GM12878 (cell line): ENCODE measurements around the gene ZMAT3. TPM values are rescaled to one million over a fixed set of nuclear protein-coding genes. Genes with fewer than 3 reads are reported as not detected.
A peak's percentile ranks its signal among the peaks of the same experiment; 100 is the strongest.

Source experiments
- ATAC-seq: fragments of 200-7000 bp; cut with Tn5 transposase; 3 replicates; pipeline ENCODE4 v1.9.1; 2020; ENCODE audit warnings: mild to moderate bottlenecking, moderate library complexity
- BruUV-seq: library from RNA; stranded (reverse); fragments of 400-500 nt; replicated peaks from 2 replicates; lab custom pipeline; 2021; lab: Mats Ljungman, UMichigan
- CTCF ChIA-PET: fragments of 300-600 bp; sonication (Branson Sonifier 250); formaldehyde crosslinking; extraction: SDS; loops from one replicate; lab custom pipeline; 2021; ENCODE audit warnings: inconsistent platforms; lab: Yijun Ruan, JAX
- POLR2A ChIA-PET: fragments of 350-600 bp; formaldehyde crosslinking; extraction: SDS; loops from one replicate; lab custom pipeline; 2021; ENCODE audit warnings: inconsistent platforms; lab: Charles Lee
- RAD21 ChIA-PET: fragments of 300-600 bp; sonication (Branson Sonifier 250); formaldehyde crosslinking; loops from one replicate; lab custom pipeline; 2023; ENCODE audit warnings: antibody characterized with exemption; ENCODE audit not compliant: unreplicated experiment; lab: Charles Lee
- SMC1A ChIA-PET: fragments of 300-600 bp; sonication (Branson Sonifier 250); formaldehyde crosslinking; loops from one replicate; lab custom pipeline; 2023; ENCODE audit not compliant: unreplicated experiment, uncharacterized antibody; lab: Charles Lee
- DNase-seq: peaks from one replicate; pipeline ENCODE4 v3.0.0-alpha.2; 2011; ENCODE audit warnings: low read depth, low spot score
- FAIRE-seq: peaks from 3 replicates; lab custom pipeline; 2011; peaks lifted over from hg19 to GRCh38; lab: Jason Lieb, UNC
- H2AFZ ChIP-seq: 2 replicates; pipeline ENCODE4 v1.6.0; 2011; ENCODE audit warnings: low read depth, low read length, control low read depth; ENCODE audit not compliant: control insufficient read depth
- H3K27ac ChIP-seq: 2 replicates; pipeline ENCODE4 v1.5.1; 2011; ENCODE audit warnings: control low read depth; ENCODE audit not compliant: control insufficient read depth, insufficient read depth
- H3K27me3 ChIP-seq, 2 experiments: replicated peaks in 1 of 2; 2 replicates each; pipeline versions ENCODE4 v1.6.0 to v1.6.1; 2011; ENCODE audit warnings: low read length in 1 of 2; ENCODE audit not compliant: control insufficient read depth in 2 of 2, insufficient read depth in 2 of 2
- H3K36me3 ChIP-seq, 2 experiments: 2 replicates each; pipeline ENCODE4 v1.5.1; 2011; ENCODE audit warnings: low read length in 1 of 2; ENCODE audit not compliant: control insufficient read depth in 2 of 2, insufficient read depth in 2 of 2
- H3K4me1 ChIP-seq: 2 replicates; pipeline ENCODE4 v1.6.1; 2011; ENCODE audit warnings: mild to moderate bottlenecking, low read length, moderate library complexity, mixed read lengths; ENCODE audit not compliant: control insufficient read depth, insufficient read depth
- H3K4me2 ChIP-seq: 2 replicates; pipeline ENCODE4 v1.6.0; 2011; ENCODE audit warnings: control low read depth; ENCODE audit not compliant: control insufficient read depth, insufficient read depth
- H3K4me3 ChIP-seq: fragments of 200-600 bp; sonication (generic); 2 replicates; pipeline ENCODE4 v1.5.1; 2016
- H3K79me2 ChIP-seq: 2 replicates; pipeline ENCODE4 v1.6.0; 2011; ENCODE audit warnings: low read length; ENCODE audit not compliant: control insufficient read depth, insufficient read depth
- H3K9ac ChIP-seq: 2 replicates; pipeline ENCODE4 v1.8.0; 2011; ENCODE audit warnings: low read length, control low read depth, mixed read lengths; ENCODE audit not compliant: control insufficient read depth, insufficient read depth
- H3K9me3 ChIP-seq: replicated peaks from 3 replicates; pipeline ENCODE4 v1.5.1; 2011; ENCODE audit warnings: mild to moderate bottlenecking, low read length; ENCODE audit not compliant: control insufficient read depth, insufficient read depth
- H4K20me1 ChIP-seq: 2 replicates; pipeline ENCODE4 v1.6.0; 2011; ENCODE audit not compliant: control insufficient read depth, insufficient read depth
- ASH2L ChIP-seq: fragments of 300-600, 200-600 bp; sonication (generic); IDR thresholded peaks from 2 replicates; pipeline ENCODE4 v1.6.1; 2017; ENCODE audit warnings: low read depth, mild to moderate bottlenecking, borderline replicate concordance
- ATF7 ChIP-seq: fragments of 450-650 bp; IDR thresholded peaks from 2 replicates; pipeline ENCODE4 v1.6.1; 2016; ENCODE audit warnings: low read depth, mild to moderate bottlenecking
- CBX5 ChIP-seq: sonication (generic); IDR thresholded peaks from 2 replicates; pipeline ENCODE4 v1.6.1; 2016; ENCODE audit warnings: low read depth, moderate library complexity, mild to moderate bottlenecking, inconsistent platforms
- CEBPB ChIP-seq, 2 experiments: fragments of 150-350 bp in 1 of 2; IDR thresholded peaks; 2 replicates each; pipeline ENCODE4 v1.6.1; 2012 to 2014; ENCODE audit warnings: low read depth in 2 of 2, low read length in 2 of 2, borderline replicate concordance in 1 of 2, inconsistent platforms in 1 of 2
- ETV6 ChIP-seq, 2 experiments: fragments of 450-650 bp in 1 of 2; IDR thresholded peaks in 1 of 2; conservative IDR thresholded peaks in 1 of 2; 2 replicates each; pipeline ENCODE4 v1.6.1; 2014; ENCODE audit warnings: antibody characterized with exemption in 1 of 2, borderline replicate concordance in 1 of 2, low read depth in 1 of 2, mild to moderate bottlenecking in 1 of 2, moderate library complexity in 1 of 2
- IKZF2 ChIP-seq, 2 experiments: fragments of 450-650 bp; IDR thresholded peaks; 2 replicates each; pipeline ENCODE4 v1.6.1; 2017; ENCODE audit warnings: mild to moderate bottlenecking in 2 of 2, moderate library complexity in 2 of 2
- MYC ChIP-seq: IDR thresholded peaks from 2 replicates; pipeline ENCODE4 v1.6.1; 2011; ENCODE audit warnings: mild to moderate bottlenecking, low read length, moderate library complexity, inconsistent platforms; ENCODE audit not compliant: insufficient read depth, insufficient replicate concordance, insufficient read length, severe bottlenecking
- NFYA ChIP-seq: IDR thresholded peaks from 2 replicates; pipeline ENCODE4 v1.6.1; 2011; ENCODE audit warnings: low read depth, mild to moderate bottlenecking, low read length, improper control_type of control experiment, borderline replicate concordance
- NR2C2 ChIP-seq: IDR thresholded peaks from 2 replicates; pipeline ENCODE4 v1.6.1; 2011; ENCODE audit warnings: borderline replicate concordance, low read depth; ENCODE audit not compliant: control insufficient read depth, insufficient read length
- POU2F2 ChIP-seq: IDR thresholded peaks from 3 replicates; pipeline ENCODE4 v1.6.1; 2011; ENCODE audit warnings: low read depth, mild to moderate bottlenecking, low read length, borderline replicate concordance
- SMAD1 ChIP-seq: fragments of 450-650 bp; IDR thresholded peaks from 2 replicates; pipeline ENCODE4 v1.6.1; 2018; ENCODE audit warnings: mild to moderate bottlenecking, low read depth; ENCODE audit not compliant: partially characterized antibody
- SMC3 ChIP-seq: IDR thresholded peaks from 2 replicates; pipeline ENCODE4 v1.6.1; 2011; ENCODE audit warnings: low read length, improper control_type of control experiment, borderline replicate concordance
- TCF7 ChIP-seq: IDR thresholded peaks from 2 replicates; pipeline ENCODE4 v1.6.1; 2014; ENCODE audit warnings: antibody characterized with exemption, borderline replicate concordance
- ZNF24 ChIP-seq: fragments of 450-650 bp; IDR thresholded peaks from 2 replicates; pipeline ENCODE4 v1.6.1; 2017; ENCODE audit warnings: antibody characterized with exemption, mild to moderate bottlenecking
- ZNF622 ChIP-seq: fragments of 450-650 bp; IDR thresholded peaks from 2 replicates; pipeline ENCODE4 v1.6.1; 2017; ENCODE audit warnings: mild to moderate bottlenecking, inconsistent platforms
- WGBS: methylation state at CpG from one replicate; pipeline ENCODE4 v1.1.6; 2016; ENCODE audit warnings: low lambda C conversion rate; ENCODE audit not compliant: insufficient replicate concordance, insufficient coverage; ENCODE audit errors: missing lambda C conversion rate; 5-methylcytosine and 5-hydroxymethylcytosine counted together
- in situ Hi-C: fragments of 300-500 bp; cut with MboI; formaldehyde crosslinking; loops from 9 replicates; pipeline ENCODE4 v1.14.3; 2018; ENCODE audit warnings: mixed read lengths
- intact Hi-C: fragments of 100-400 bp; cut with micrococcal nuclease; formaldehyde crosslinking; loops from one replicate; pipeline ENCODE4 v1.14.2; 2022; ENCODE audit not compliant: unreplicated experiment
- polyA plus RNA-seq, 11 experiments: library from polyadenylated mRNA; depleted of rRNA in 4 of 11; unstranded in 6 of 11; stranded (reverse) in 5 of 11; fragments of >200 nt; fragmentation: Nextera tagmentation in 4 of 11; fragmentation: Illumina TruSeq in 1 of 11; extraction: Ambion mirVana in 4 of 11; extraction: Trizol in 1 of 11; gene quantifications; 1 replicate in 1 of 11; 2 replicates in 10 of 11; pipeline versions ENCODE4 v1.2.1 to v1.2.3, GENCODE V29; 2011 to 2016; ENCODE audit warnings: inconsistent platforms in 2 of 11, missing spikeins in 2 of 11, low read depth in 1 of 11
- total RNA-seq, 4 experiments: library from RNA; depleted of rRNA in 3 of 4; stranded (reverse); fragments of >200 nt in 3 of 4; fragmentation: Illumina TruSeq in 1 of 4; extraction: Trizol in 1 of 4; gene quantifications; 2 replicates each; pipeline versions ENCODE4 v1.2.1 to v1.2.3, GENCODE V29; 2013 to 2021
- TF ChIP-seq, protein P1 (sequence below): IDR thresholded peaks from 2 replicates; pipeline ENCODE4 v1.6.1; 2012; ENCODE audit warnings: mild to moderate bottlenecking, low read depth, low read length
- TF ChIP-seq, protein P2 (sequence below): IDR thresholded peaks from 2 replicates; pipeline ENCODE4 v1.6.1; 2011; ENCODE audit warnings: low read depth, mild to moderate bottlenecking, low read length, moderate library complexity, borderline replicate concordance; ENCODE audit errors: extremely low read depth

The ZMAT3 gene
- total and polyA plus RNA-seq, 10 of the 15 experiments (the other 5 are each of a cell fraction or from before 2014, with no cell fraction given), result 6.2 to 55.9 (median 25.8) TPM

DNA sequence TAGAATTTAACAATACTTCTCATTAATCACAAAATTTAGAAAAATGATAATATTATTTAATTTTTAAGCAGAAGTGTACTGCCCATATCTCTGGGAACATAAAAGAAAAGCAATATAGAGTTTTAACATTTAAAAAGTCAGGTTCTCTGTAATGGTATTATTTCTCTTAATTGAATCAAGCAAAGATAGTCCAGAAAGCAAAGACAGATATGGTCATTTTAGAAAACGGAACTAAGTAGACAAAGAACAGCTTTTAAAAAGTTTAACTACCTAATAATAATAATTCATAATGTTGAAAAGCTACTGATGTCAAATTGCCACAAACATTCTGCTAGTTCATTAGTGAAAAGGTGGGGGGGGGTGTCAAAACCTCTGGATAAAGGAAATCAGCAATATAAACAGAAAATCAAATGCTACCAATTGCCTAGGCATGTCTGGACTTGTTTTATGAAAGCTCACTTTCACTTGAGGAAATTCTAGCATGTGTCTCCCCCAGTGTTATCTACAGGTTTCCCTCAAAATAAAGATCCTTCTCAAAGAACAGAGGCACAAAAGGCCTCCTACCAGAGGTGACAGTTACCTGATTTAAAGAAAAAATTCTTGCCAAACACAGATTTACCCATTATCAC lies 1.7 kb downstream of the ZMAT3 start:
- no peaks in the 10 kb centered on the region for H3K27me3 ChIP-seq
- ChIA-PET POLR2A (interaction anchor here (0.6 to 13.4 kb wide), 12 partner anchors 13 to 1874 kb away, joined by 3 to 138 read pairs (median 8); partner anchors contain the start of genes ACTL6A and PIK3CA), SMC1A (interaction anchor here (0.6 to 13.5 kb wide), 34 partner anchors 9 to 635 kb away, joined by 3 to 225 read pairs (median 6); partner anchors contain the start of genes ACTL6A and PIK3CA), CTCF (interaction anchor here (0.6 to 9.1 kb wide), 25 partner anchors 11 to 566 kb away, joined by 3 to 124 read pairs (median 5); partner anchors contain the start of gene PIK3CA), RAD21 (interaction anchor here (0.6 to 12.8 kb wide), 25 partner anchors 8 to 493 kb away, joined by 3 to 231 read pairs (median 5); partner anchors contain the start of genes ACTL6A, MFN1 and PIK3CA)
- H3K4me1 ChIP-seq, result peaks cover 14% of the 10 kb centered on the region; the same call in 1 of the 2 replicates
- in situ Hi-C loops, result loop anchor here (25.0 kb wide), 1 partner anchor 892 kb away; no protein-coding TSS in a partner anchor
- no peak for ATAC-seq
- 0% methylated on average over 1 of the region's 1 CpG for WGBS
- peak overlapping the region; percentile 70 for H3K4me3 ChIP-seq
- no peak overlapping the region; the same call in 1 of the 2 replicates for H2AFZ ChIP-seq
- peaks cover 0 to 10% of the 10 kb centered on the region in 2 experiments; a peak in 1 of 4 replicates for H3K36me3 ChIP-seq
- intact Hi-C loops, result loop anchor here (2.0 to 10.0 kb wide), 3 partner anchors 79 to 635 kb away; partner anchors contain the start of gene PIK3CA
- H4K20me1 ChIP-seq, result no peaks in the 10 kb centered on the region
- peak overlapping the region; percentile 92 for H3K27ac ChIP-seq
- peak overlapping the region; percentile 77 for H3K9ac ChIP-seq
- DNase-seq, result no peak
- no peaks in the 10 kb centered on the region for H3K9me3 ChIP-seq
- no peak for FAIRE-seq
- H3K4me2 ChIP-seq, result peak overlapping the region; percentile 80
- H3K79me2 ChIP-seq, result peaks cover 70% of the 10 kb centered on the region
- no TSS peak for BruUV-seq
- no peak for TF ChIP-seq CBX5
- no peak for TF ChIP-seq ZNF622
- no peak for TF ChIP-seq ETV6 (conservative IDR thresholded peaks at IDR 0.05 in 1 of 2, IDR thresholded peaks at IDR 0.05 in 1 of 2; ENCODE audit: borderline replicate concordance in 1 of 2, low read depth in 1 of 2)
- no peak for TF ChIP-seq MYC
- TF ChIP-seq POU2F2, result no peak
- TF ChIP-seq, protein P1, sequence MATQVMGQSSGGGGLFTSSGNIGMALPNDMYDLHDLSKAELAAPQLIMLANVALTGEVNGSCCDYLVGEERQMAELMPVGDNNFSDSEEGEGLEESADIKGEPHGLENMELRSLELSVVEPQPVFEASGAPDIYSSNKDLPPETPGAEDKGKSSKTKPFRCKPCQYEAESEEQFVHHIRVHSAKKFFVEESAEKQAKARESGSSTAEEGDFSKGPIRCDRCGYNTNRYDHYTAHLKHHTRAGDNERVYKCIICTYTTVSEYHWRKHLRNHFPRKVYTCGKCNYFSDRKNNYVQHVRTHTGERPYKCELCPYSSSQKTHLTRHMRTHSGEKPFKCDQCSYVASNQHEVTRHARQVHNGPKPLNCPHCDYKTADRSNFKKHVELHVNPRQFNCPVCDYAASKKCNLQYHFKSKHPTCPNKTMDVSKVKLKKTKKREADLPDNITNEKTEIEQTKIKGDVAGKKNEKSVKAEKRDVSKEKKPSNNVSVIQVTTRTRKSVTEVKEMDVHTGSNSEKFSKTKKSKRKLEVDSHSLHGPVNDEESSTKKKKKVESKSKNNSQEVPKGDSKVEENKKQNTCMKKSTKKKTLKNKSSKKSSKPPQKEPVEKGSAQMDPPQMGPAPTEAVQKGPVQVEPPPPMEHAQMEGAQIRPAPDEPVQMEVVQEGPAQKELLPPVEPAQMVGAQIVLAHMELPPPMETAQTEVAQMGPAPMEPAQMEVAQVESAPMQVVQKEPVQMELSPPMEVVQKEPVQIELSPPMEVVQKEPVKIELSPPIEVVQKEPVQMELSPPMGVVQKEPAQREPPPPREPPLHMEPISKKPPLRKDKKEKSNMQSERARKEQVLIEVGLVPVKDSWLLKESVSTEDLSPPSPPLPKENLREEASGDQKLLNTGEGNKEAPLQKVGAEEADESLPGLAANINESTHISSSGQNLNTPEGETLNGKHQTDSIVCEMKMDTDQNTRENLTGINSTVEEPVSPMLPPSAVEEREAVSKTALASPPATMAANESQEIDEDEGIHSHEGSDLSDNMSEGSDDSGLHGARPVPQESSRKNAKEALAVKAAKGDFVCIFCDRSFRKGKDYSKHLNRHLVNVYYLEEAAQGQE, result no peak
- TF ChIP-seq CEBPB (IDR thresholded peaks at IDR 0.05; ENCODE audit: borderline replicate concordance in 1 of 2, low read depth in 2 of 2, low read length in 2 of 2), result no peak
- TF ChIP-seq NFYA, result no peak
- TF ChIP-seq SMAD1, result no peak
- TF ChIP-seq SMC3, result no peak
- no peak for TF ChIP-seq NR2C2
- TF ChIP-seq TCF7, result no peak
- no peak for TF ChIP-seq ATF7
- no peak for TF ChIP-seq ZNF24
- no peak for TF ChIP-seq ASH2L
- peak; percentile 40 to 45; a peak in 2 of 4 replicates for TF ChIP-seq IKZF2 (IDR thresholded peaks at IDR 0.05)
- TF ChIP-seq, protein P2, sequence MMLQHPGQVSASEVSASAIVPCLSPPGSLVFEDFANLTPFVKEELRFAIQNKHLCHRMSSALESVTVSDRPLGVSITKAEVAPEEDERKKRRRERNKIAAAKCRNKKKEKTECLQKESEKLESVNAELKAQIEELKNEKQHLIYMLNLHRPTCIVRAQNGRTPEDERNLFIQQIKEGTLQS, result no peak
